ENCODE results near the gene OR52E4. TPM values are rescaled to one million over a fixed set of nuclear protein-coding genes. Genes with fewer than 3 reads are reported as not detected.

The OR52E4 gene
- total and polyA plus RNA-seq, 4 donors, result not detected

DNA sequence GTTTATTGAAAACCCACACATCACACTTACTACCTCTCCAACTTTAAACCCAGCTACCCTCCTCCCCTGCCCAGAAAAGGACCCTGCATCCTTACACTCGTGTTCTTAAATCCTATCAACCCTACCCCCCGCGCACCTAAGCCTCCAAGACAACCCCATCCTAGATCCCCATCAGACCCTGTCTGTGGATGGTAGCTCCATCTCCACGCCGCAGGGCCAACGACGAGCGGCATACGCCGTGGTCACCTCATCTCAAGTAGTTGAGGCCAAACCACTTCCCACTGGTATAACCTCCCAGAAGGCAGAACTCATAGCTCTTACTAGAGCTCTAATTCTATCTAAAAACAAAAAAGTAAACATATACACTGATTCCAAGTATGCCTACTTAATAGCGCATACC is 52.2 kb downstream of the OR52E4 start:
- H3K27me3 ChIP-seq (ENCODE audit: control insufficient read depth in 4 of 4, insufficient read depth in 4 of 4, low read length in 3 of 4), result peaks cover 0 to 2% (median 0%) of the 10 kb centered on the region in 4 donors
- no peak overlapping the region for H3K9ac ChIP-seq (ENCODE audit: low read depth in 1 of 2, low read length in 2 of 2)
- no peaks in the 10 kb centered on the region for H3K36me3 ChIP-seq (ENCODE audit: control insufficient read depth in 4 of 4, insufficient read depth in 3 of 4, low read depth in 1 of 4, low read length in 3 of 4)
- no peak for TF ChIP-seq HNF4A (conservative IDR thresholded peaks at IDR 0.05)
- TF ChIP-seq HNF4G (IDR thresholded peaks at IDR 0.05), result no peak
- TF ChIP-seq TAF1 (conservative IDR thresholded peaks at IDR 0.05), result no peak
- TF ChIP-seq, protein P1, sequence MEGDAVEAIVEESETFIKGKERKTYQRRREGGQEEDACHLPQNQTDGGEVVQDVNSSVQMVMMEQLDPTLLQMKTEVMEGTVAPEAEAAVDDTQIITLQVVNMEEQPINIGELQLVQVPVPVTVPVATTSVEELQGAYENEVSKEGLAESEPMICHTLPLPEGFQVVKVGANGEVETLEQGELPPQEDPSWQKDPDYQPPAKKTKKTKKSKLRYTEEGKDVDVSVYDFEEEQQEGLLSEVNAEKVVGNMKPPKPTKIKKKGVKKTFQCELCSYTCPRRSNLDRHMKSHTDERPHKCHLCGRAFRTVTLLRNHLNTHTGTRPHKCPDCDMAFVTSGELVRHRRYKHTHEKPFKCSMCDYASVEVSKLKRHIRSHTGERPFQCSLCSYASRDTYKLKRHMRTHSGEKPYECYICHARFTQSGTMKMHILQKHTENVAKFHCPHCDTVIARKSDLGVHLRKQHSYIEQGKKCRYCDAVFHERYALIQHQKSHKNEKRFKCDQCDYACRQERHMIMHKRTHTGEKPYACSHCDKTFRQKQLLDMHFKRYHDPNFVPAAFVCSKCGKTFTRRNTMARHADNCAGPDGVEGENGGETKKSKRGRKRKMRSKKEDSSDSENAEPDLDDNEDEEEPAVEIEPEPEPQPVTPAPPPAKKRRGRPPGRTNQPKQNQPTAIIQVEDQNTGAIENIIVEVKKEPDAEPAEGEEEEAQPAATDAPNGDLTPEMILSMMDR (IDR thresholded peaks at IDR 0.05; ENCODE audit: low read depth, low read length, missing input control), result no peak
- no peak overlapping the region for H3K27ac ChIP-seq (ENCODE audit: low read depth in 1 of 2, low read length in 2 of 2)
- DNase-seq (ENCODE audit: low spot score), result no peak
- H3K4me3 ChIP-seq (ENCODE audit: low read depth in 1 of 3, low read length in 3 of 3), result no peak overlapping the region
- no peaks in the 10 kb centered on the region for H3K4me1 ChIP-seq (ENCODE audit: control insufficient read depth in 4 of 4, insufficient read depth in 4 of 4, low read length in 3 of 4)
- 94% methylated on average over 11 of the region's 11 CpGs for WGBS
- peaks cover 0 to 1% (median 0%) of the 10 kb centered on the region in 4 donors for H3K9me3 ChIP-seq (ENCODE audit: control insufficient read depth in 4 of 4, low read length in 3 of 4)

DNA sequence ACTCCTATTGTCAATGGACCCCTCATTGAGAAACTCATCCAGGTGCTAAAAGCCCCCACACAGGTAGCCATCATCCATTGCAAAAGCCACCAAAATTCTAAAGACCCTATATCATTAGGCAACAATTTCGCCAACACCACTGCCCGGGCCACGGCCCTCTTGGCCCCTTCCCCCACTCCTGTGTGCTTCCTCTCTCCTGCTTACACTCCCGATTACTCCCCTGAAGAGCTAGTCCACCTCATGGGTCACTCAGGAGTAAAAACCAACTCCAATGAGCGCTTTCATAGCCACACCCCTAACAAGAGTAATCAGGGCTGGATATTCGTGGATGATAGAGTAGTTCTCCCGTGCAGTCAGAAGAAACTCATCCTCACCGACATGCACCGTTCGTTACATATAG is 52.7 kb downstream of the OR52E4 start:
- H3K27me3 ChIP-seq (ENCODE audit: control insufficient read depth in 4 of 4, insufficient read depth in 4 of 4, low read length in 3 of 4), result peaks cover 0 to 2% (median 0%) of the 10 kb centered on the region in 4 donors
- no peaks in the 10 kb centered on the region for H3K36me3 ChIP-seq (ENCODE audit: control insufficient read depth in 4 of 4, insufficient read depth in 3 of 4, low read depth in 1 of 4, low read length in 3 of 4)
- no peak for DNase-seq (ENCODE audit: low spot score)
- TF ChIP-seq, protein P2, sequence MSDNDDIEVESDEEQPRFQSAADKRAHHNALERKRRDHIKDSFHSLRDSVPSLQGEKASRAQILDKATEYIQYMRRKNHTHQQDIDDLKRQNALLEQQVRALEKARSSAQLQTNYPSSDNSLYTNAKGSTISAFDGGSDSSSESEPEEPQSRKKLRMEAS (IDR thresholded peaks at IDR 0.05), result no peak
- TF ChIP-seq NR2F2 (IDR thresholded peaks at IDR 0.05) (no peak), FOXA2 (IDR thresholded peaks at IDR 0.05) (no peak), HNF4G (IDR thresholded peaks at IDR 0.05) (no peak), YY1 (IDR thresholded peaks at IDR 0.05) (no peak), EGR1 (IDR thresholded peaks at IDR 0.05; ENCODE audit: low read depth in 2 of 2) (no peak), RAD21 (IDR thresholded peaks at IDR 0.05) (no peak), JUND (IDR thresholded peaks at IDR 0.05) (no peak), RXRA (IDR thresholded peaks at IDR 0.05) (no peak), HNF4A (conservative IDR thresholded peaks at IDR 0.05) (no peak), TAF1 (conservative IDR thresholded peaks at IDR 0.05) (no peak)
- TF ChIP-seq, protein P3, sequence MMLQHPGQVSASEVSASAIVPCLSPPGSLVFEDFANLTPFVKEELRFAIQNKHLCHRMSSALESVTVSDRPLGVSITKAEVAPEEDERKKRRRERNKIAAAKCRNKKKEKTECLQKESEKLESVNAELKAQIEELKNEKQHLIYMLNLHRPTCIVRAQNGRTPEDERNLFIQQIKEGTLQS (IDR thresholded peaks at IDR 0.05), result no peak
- TF ChIP-seq, protein P1 (IDR thresholded peaks at IDR 0.05; ENCODE audit: low read depth, low read length, missing input control), result no peak
- TF ChIP-seq, protein P4, sequence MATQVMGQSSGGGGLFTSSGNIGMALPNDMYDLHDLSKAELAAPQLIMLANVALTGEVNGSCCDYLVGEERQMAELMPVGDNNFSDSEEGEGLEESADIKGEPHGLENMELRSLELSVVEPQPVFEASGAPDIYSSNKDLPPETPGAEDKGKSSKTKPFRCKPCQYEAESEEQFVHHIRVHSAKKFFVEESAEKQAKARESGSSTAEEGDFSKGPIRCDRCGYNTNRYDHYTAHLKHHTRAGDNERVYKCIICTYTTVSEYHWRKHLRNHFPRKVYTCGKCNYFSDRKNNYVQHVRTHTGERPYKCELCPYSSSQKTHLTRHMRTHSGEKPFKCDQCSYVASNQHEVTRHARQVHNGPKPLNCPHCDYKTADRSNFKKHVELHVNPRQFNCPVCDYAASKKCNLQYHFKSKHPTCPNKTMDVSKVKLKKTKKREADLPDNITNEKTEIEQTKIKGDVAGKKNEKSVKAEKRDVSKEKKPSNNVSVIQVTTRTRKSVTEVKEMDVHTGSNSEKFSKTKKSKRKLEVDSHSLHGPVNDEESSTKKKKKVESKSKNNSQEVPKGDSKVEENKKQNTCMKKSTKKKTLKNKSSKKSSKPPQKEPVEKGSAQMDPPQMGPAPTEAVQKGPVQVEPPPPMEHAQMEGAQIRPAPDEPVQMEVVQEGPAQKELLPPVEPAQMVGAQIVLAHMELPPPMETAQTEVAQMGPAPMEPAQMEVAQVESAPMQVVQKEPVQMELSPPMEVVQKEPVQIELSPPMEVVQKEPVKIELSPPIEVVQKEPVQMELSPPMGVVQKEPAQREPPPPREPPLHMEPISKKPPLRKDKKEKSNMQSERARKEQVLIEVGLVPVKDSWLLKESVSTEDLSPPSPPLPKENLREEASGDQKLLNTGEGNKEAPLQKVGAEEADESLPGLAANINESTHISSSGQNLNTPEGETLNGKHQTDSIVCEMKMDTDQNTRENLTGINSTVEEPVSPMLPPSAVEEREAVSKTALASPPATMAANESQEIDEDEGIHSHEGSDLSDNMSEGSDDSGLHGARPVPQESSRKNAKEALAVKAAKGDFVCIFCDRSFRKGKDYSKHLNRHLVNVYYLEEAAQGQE (IDR thresholded peaks at IDR 0.05), result no peak
- TF ChIP-seq, protein P5, sequence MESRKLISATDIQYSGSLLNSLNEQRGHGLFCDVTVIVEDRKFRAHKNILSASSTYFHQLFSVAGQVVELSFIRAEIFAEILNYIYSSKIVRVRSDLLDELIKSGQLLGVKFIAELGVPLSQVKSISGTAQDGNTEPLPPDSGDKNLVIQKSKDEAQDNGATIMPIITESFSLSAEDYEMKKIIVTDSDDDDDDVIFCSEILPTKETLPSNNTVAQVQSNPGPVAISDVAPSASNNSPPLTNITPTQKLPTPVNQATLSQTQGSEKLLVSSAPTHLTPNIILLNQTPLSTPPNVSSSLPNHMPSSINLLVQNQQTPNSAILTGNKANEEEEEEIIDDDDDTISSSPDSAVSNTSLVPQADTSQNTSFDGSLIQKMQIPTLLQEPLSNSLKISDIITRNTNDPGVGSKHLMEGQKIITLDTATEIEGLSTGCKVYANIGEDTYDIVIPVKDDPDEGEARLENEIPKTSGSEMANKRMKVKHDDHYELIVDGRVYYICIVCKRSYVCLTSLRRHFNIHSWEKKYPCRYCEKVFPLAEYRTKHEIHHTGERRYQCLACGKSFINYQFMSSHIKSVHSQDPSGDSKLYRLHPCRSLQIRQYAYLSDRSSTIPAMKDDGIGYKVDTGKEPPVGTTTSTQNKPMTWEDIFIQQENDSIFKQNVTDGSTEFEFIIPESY (IDR thresholded peaks at IDR 0.05), result no peak
- H3K27ac ChIP-seq (ENCODE audit: low read depth in 1 of 2, low read length in 2 of 2), result no peak overlapping the region
- no peaks in the 10 kb centered on the region for H3K4me1 ChIP-seq (ENCODE audit: control insufficient read depth in 4 of 4, insufficient read depth in 4 of 4, low read length in 3 of 4)
- H3K9ac ChIP-seq (ENCODE audit: low read depth in 1 of 2, low read length in 2 of 2), result no peak overlapping the region
- WGBS, result 86% methylated on average over 10 of the region's 10 CpGs
- H3K4me3 ChIP-seq (ENCODE audit: low read depth in 1 of 3, low read length in 3 of 3), result no peak overlapping the region
- H3K9me3 ChIP-seq (ENCODE audit: control insufficient read depth in 4 of 4, low read length in 3 of 4), result peaks cover 0 to 1% (median 0%) of the 10 kb centered on the region in 4 donors

Data from liver (tissue), 9 donors.